Motor neuron (in vitro differentiated cells): ENCODE data around the gene TCN2. TPM values are rescaled to one million over a fixed set of nuclear protein-coding genes. Genes with fewer than 3 reads are reported as not detected.

ENCODE experiments used
- ATAC-seq, 8 experiments: fragments of 200-7000 bp; cut with Tn5 transposase; replicated peaks in 6 of 8; 2 replicates each; pipeline ENCODE4 v1.8.0; 2021; ENCODE audit warnings: mild to moderate bottlenecking in 8 of 8, moderate library complexity in 8 of 8
- H3K27ac ChIP-seq, 2 donors: fragments of 250-450 bp; sonication (Bioruptor Pico); 2 replicates each; pipeline ENCODE4 v1.9.0; 2021; ENCODE audit warnings: antibody characterized with exemption in 2 of 2, mild to moderate bottlenecking in 2 of 2, moderate library complexity in 1 of 2
- H3K4me1 ChIP-seq, 2 donors: fragments of 250-450 bp; sonication (Bioruptor Pico); replicated peaks in 1 of 2; 2 replicates each; pipeline ENCODE4 v1.6.1; 2021; ENCODE audit warnings: antibody characterized with exemption in 2 of 2, mild to moderate bottlenecking in 2 of 2, moderate library complexity in 1 of 2
- H3K4me3 ChIP-seq, 5 donors: fragments of 250-450 bp; sonication (Bioruptor Pico); 2 replicates each; pipeline ENCODE4 v1.9.0; 2021; ENCODE audit warnings: antibody characterized with exemption in 5 of 5, mild to moderate bottlenecking in 5 of 5, moderate library complexity in 4 of 5
- WGBS, 10 experiments: fragments of 450-650 bp; shearing (Covaris generic); methylation state at CpG; one replicate each; pipeline ENCODE4 v1.0.0; 2022; 5-methylcytosine and 5-hydroxymethylcytosine counted together
- in situ Hi-C, 9 experiments: fragments of 400-800 bp; cut with MboI; loops; one replicate each; pipeline ENCODE4 v1.15.0; 2021; ENCODE audit warnings: low sequenced_read_pairs in 9 of 9, low pct_unique_long_range_greater_than_20kb in 2 of 9; ENCODE audit not compliant: unreplicated experiment in 9 of 9
- total RNA-seq, 8 experiments: library from RNA; unstranded; fragments of 300-600 nt; gene quantifications; 2 replicates each; pipeline versions ENCODE4 v1.2.3 to v1.2.4, GENCODE V29; 2022

Gene TCN2
- total RNA-seq, 8 experiments from 2014 or later, result 1.8 to 70.6 (median 7.9) TPM

GRCh38 chr22:30569674-30570202 lies 37.2 kb upstream of the TCN2 start:
- in situ Hi-C loops, result no loop called here
- Histone ChIP-seq H3K4me1 (peaks cover under 1 to 16% of the 10 kb centered on the region in 2 donors), H3K27ac (no peak overlapping the region), H3K4me3 (no peak overlapping the region)
- no peak for ATAC-seq
- 25 to 100% (median 90%) methylated on average over 1 to 6 of the region's 10 CpGs; no CpG with 5 or more reads in 1 of the 10 experiments for WGBS, 10 experiments

GRCh38 chr22:30572210-30572609 lies 34.8 kb upstream of the TCN2 start:
- no peak overlapping the region for H3K4me3 ChIP-seq

DNA sequence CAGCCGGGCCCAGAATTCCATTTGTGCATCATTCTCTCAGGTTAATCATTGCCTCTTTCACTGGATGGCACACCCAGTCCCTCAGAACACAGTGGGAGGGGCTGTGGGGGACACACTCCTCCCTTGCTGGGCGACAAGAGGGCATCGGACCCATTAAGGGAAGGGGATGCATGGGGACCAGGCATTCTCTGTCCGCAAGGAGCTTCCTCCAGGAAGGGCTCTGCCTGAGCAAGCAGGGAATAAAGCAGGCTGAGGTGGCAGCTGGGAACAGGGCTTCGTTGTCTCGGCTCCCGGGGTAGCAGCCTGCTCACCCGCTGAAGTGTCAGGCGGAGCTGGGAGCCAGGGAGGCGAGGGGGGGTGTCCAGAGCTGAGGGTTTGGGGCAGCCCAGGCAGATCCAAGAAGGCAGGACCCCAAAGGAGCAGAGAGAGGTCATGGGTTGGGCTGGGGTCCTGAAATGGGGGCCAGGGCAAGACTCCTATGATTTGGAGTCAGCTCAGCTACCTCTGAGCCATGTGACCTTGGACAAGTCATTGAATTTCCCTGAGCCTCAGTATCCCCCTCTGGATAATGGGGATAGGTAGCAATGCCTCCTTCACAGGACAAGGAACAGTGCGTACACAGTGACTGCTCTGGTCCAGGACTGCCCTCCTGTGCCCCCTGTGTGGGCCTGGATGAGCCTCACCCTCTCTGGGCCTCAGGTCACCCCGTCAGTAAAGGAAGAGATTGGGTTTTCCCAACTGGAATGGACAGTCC lies 34.0 kb upstream of the TCN2 start:
- H3K4me3 ChIP-seq, result no peak overlapping the region
- peaks cover 6 to 24% of the 10 kb centered on the region in 2 donors for H3K4me1 ChIP-seq
- ATAC-seq, result peak in 6 of 8 experiments; percentile 1 to 15 (median 8)
- 40 to 60% (median 46%) methylated on average over 1 to 4 of the region's 12 CpGs; no CpG with 5 or more reads in 7 of the 10 experiments for WGBS, 10 experiments
- no peak overlapping the region for H3K27ac ChIP-seq
- in situ Hi-C loops, result no loop called here

More at GRCh38 chr22:30572210-30572609, 34.8 kb upstream of the TCN2 start:
- no peak for ATAC-seq
- WGBS, 10 experiments, result 63 to 100% (median 83%) methylated on average over 1 to 3 of the region's 6 CpGs; no CpG with 5 or more reads in 3 of the 10 experiments
- in situ Hi-C loops, result no loop called here
- peaks cover 6 to 24% of the 10 kb centered on the region in 2 donors for H3K4me1 ChIP-seq
- H3K27ac ChIP-seq, result no peak overlapping the region

DNA sequence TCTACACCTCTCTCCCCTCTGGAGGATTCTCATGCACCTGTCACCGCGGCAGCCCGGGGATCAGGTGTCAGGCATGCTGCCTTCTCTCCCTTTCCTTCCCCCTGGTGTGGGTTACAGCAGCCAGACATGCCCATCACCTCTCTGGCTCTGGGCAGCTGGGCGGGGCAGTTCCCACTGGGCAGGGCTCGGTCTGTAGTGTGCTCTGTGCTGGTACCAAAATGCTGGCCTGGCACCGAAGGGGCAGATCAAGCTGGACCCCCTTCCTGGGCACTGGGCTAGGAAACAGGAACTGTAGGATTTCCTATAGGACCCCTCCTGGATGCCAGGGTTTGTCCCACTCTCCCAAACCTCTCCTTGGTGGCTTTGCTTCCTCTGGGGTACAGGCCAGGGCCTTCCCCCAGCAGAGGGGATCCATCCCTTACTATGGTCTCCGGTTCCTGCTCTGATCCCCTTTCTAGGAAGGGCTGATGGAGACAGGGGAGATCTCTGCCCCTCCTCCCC lies 33.3 kb upstream of the TCN2 start:
- Histone ChIP-seq H3K27ac (no peak overlapping the region), H3K4me1 (peaks cover 6 to 24% of the 10 kb centered on the region in 2 donors), H3K4me3 (no peak overlapping the region)
- in situ Hi-C loops, result no loop called here
- WGBS, 10 experiments, result 29 to 60% methylated on average over 1 to 2 of the region's 7 CpGs; no CpG with 5 or more reads in 8 of the 10 experiments
- peak; percentile 7 to 22 (median 10) for ATAC-seq

DNA sequence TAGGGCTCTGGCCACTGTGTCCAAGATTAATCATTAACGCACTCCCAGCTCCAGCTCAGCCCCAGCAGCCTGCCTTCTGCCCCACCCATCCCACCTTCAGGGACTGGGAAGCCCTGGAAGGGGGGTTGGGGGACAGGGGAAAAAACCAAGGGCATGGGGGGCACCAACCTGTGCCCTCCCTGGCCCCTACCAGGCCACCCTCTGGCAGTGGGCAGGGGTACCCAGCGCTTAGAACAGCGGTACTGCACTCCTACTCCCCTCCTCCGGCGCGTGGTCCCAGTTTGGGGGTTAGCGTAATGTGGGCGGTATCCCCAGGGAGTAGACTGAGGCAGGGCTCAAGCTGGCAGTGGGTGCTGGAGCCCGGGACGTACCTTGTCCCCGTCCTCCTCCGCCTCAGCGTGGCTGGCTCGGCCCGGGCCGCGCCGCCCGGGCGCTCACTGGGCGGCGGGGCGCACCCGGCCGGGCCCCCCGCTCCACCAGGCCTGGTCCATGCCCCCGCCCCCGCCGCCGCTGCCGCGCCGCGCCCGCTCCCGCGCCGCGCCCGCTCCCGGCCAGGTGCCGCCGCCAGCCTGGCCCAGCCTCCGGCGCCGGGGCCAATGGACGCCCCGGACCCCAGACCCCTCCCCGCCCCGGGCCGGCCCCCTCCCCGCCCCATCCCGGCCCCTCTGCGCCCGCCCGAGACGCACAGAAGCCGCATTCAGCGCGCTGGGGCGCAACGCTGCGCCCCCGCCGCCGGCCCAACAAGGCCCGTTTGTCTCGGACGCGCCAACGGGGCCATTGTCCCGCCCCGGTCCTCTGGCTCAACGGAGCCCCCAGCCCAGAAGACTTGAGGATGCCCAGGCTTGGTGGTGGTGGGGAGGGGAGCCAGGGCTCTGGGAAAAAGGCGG lies 32.6 kb upstream of the TCN2 start, which contains the start of gene GAL3ST1:
GAL3ST1 (minus strand) TSS at position 571 of the 887 bp plus-strand sequence. CDS start 17,273 bp downstream, outside the sequence.
- Histone ChIP-seq H3K4me1 (peaks cover 6 to 24% of the 10 kb centered on the region in 2 donors), H3K27ac (peak within 1 kb of the TSS in 1 of 2 donors; percentile 25), H3K4me3 (peak within 1 kb of the TSS; percentile 9 to 32 (median 22))
- WGBS, 10 experiments, result 80% methylated on average over 1 of the region's 75 CpGs; no CpG with 5 or more reads in 9 of the 10 experiments
- in situ Hi-C loops, result no loop called here
- peak; percentile 20 to 80 (median 64) for ATAC-seq

GRCh38 chr22:30574997-30575671 lies 31.8 kb upstream of the TCN2 start:
- peak overlapping the region in 3 of 5 donors; percentile 9 to 32 (median 30) for H3K4me3 ChIP-seq
- peaks cover 6 to 24% of the 10 kb centered on the region in 2 donors for H3K4me1 ChIP-seq
- peak; percentile 7 to 27 (median 8) for ATAC-seq
- in situ Hi-C loops, result no loop called here
- H3K27ac ChIP-seq, result peak overlapping the region in 1 of 2 donors; percentile 25
- 20 to 84% (median 66%) methylated on average over 1 to 7 of the region's 12 CpGs; no CpG with 5 or more reads in 3 of the 10 experiments for WGBS, 10 experiments

DNA sequence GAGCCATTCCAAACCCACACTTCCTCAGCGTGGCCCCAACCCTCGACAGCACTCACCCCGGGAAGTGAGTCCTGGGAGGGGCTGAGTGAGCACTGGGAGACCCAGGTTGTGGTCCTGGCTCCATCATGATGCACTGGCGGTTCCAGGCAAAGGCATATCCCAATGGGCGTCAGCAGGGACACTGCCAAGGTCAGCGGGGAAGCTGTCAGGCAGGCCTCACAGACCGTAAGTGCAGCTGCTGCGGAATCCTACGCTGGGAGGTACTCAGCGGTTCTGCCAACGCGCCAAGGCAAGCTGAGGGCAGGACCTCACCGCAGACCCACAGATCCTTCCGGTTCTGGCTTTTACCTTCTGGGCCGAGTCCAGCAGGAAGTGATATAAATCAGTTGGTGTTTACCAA lies 31.1 kb upstream of the TCN2 start:
- ATAC-seq, result no peak
- Histone ChIP-seq H3K4me3 (no peak overlapping the region), H3K27ac (no peak overlapping the region), H3K4me1 (peaks cover 6 to 24% of the 10 kb centered on the region in 2 donors)
- WGBS, 10 experiments, result 76 to 97% (median 83%) methylated on average over 1 to 6 of the region's 15 CpGs; no CpG with 5 or more reads in 3 of the 10 experiments
- in situ Hi-C loops, result no loop called here

DNA sequence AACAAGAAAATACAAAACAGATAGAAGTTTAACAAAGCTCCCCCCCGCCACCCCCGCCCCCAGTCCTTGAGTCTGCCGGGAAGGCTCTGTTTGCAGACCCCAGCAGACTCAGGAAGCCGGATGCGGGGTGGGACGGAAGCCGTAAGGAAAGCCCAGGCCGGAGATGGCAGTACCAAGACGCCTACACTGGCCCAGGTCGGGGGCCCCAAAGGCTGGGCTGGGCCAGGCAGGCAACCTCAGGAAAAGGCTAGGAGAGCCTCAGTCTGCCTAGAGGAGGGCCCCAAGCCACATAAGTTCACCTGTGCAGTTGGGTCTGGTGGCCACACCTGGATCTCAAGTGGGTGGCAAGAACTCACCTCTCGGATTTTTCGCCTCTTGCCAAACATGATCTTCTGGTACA lies 28.5 kb upstream of the TCN2 start:
- Histone ChIP-seq H3K4me3 (no peak overlapping the region), H3K4me1 (peaks cover 6 to 17% of the 10 kb centered on the region in 2 donors), H3K27ac (no peak overlapping the region)
- 77 to 100% (median 92%) methylated on average over 1 to 6 of the region's 12 CpGs; no CpG with 5 or more reads in 6 of the 10 experiments for WGBS, 10 experiments
- in situ Hi-C loops, result no loop called here
- no peak for ATAC-seq

- no peak for ATAC-seq
- Histone ChIP-seq H3K4me3 (no peak overlapping the region), H3K4me1 (no peaks in the 10 kb centered on the region), H3K27ac (no peak overlapping the region)
- WGBS, 10 experiments, result 92 to 100% methylated on average over 2 to 3 of the region's 6 CpGs; no CpG with 5 or more reads in 8 of the 10 experiments
- in situ Hi-C loops, result no loop called here
Observed at GRCh38 chr22:30580896-30581295, 26.1 kb upstream of the TCN2 start.

- Histone ChIP-seq H3K27ac (no peak overlapping the region), H3K4me1 (no peaks in the 10 kb centered on the region), H3K4me3 (no peak overlapping the region)
- in situ Hi-C loops, result no loop called here
- 40% methylated on average over 1 of the region's 6 CpGs; no CpG with 5 or more reads in 9 of the 10 experiments for WGBS, 10 experiments
- ATAC-seq, result no peak
Observed at GRCh38 chr22:30582051-30582450, 24.9 kb upstream of the TCN2 start.

- Histone ChIP-seq H3K4me3 (no peak overlapping the region), H3K4me1 (no peaks in the 10 kb centered on the region), H3K27ac (no peak overlapping the region)
- WGBS, 10 experiments, result 89% methylated on average over 3 of the region's 13 CpGs; no CpG with 5 or more reads in 9 of the 10 experiments
- in situ Hi-C loops, result no loop called here
- ATAC-seq, result peak in 5 of 8 experiments; percentile 7 to 61 (median 44)
Observed at GRCh38 chr22:30582788-30583545, 24.0 kb upstream of the TCN2 start.
